Endodermal cell (in vitro differentiated cells): Measurements from ENCODE around the gene PSMB2. TPM values are rescaled to one million over a fixed set of nuclear protein-coding genes. Genes with fewer than 3 reads are reported as not detected.

Source experiments
- DNase-seq: peaks from one replicate; pipeline ENCODE4 v3.0.0-alpha.2; 2017
- H3K27ac ChIP-seq: 2 replicates; pipeline ENCODE4 v1.5.1; 2013; ENCODE audit warnings: mild to moderate bottlenecking, low read depth, low read length, moderate library complexity
- H3K27me3 ChIP-seq: 2 replicates; pipeline ENCODE4 v1.6.1; 2013; ENCODE audit warnings: mild to moderate bottlenecking, low read length, moderate library complexity; ENCODE audit not compliant: insufficient read depth, control insufficient read depth, poor library complexity, severe bottlenecking
- H3K36me3 ChIP-seq: 2 replicates; pipeline ENCODE4 v1.7.0; 2013; ENCODE audit warnings: mild to moderate bottlenecking, low read length, moderate library complexity; ENCODE audit not compliant: control insufficient read depth, insufficient read depth
- H3K4me1 ChIP-seq: one replicate; pipeline ENCODE4 v1.7.0; 2013; ENCODE audit warnings: low read length; ENCODE audit not compliant: control insufficient read depth, insufficient read depth
- H3K4me3 ChIP-seq: 2 replicates; pipeline ENCODE4 v1.5.1; 2013; ENCODE audit warnings: mild to moderate bottlenecking, low read length, moderate library complexity
- H3K9ac ChIP-seq: 2 replicates; pipeline ENCODE4 v1.6.1; 2013; ENCODE audit warnings: mild to moderate bottlenecking, low read length, moderate library complexity; ENCODE audit not compliant: poor library complexity, severe bottlenecking; ENCODE audit errors: extremely low read depth
- H3K9me3 ChIP-seq: 2 replicates; pipeline ENCODE4 v1.6.1; 2013; ENCODE audit warnings: mild to moderate bottlenecking, low read length, moderate library complexity; ENCODE audit not compliant: control insufficient read depth
- H3K27ac Mint-ChIP-seq: 2 replicates; pipeline ENCODE4 v1.8.0; 2020; ENCODE audit warnings: mixed read lengths
- H3K27me3 Mint-ChIP-seq: 2 replicates; pipeline ENCODE4 v1.8.0; 2021; ENCODE audit warnings: mild to moderate bottlenecking, mixed read lengths; ENCODE audit not compliant: insufficient read depth
- H3K36me3 Mint-ChIP-seq: 2 replicates; pipeline ENCODE4 v1.8.0; 2020; ENCODE audit warnings: low read depth, mixed read lengths
- H3K4me1 Mint-ChIP-seq: 2 replicates; pipeline ENCODE4 v1.8.0; 2020; ENCODE audit warnings: mixed read lengths
- H3K4me3 Mint-ChIP-seq: 2 replicates; pipeline ENCODE4 v1.8.0; 2020; ENCODE audit warnings: mild to moderate bottlenecking, moderate library complexity, mixed read lengths
- H3K9me3 Mint-ChIP-seq: 2 replicates; pipeline ENCODE4 v1.8.0; 2020; ENCODE audit warnings: mild to moderate bottlenecking, mixed read lengths
- CTCF ChIP-seq: fragments of 200-600 bp; sonication (generic); conservative IDR thresholded peaks from 2 replicates; pipeline ENCODE4 v1.5.0; 2021; ENCODE audit warnings: antibody characterized with exemption, mild to moderate bottlenecking
- WGBS, 2 experiments: methylation state at CpG; one replicate each; pipeline versions ENCODE4 v1.1.5 to v1.1.7; 2013; ENCODE audit warnings: missing lambda C conversion rate in 2 of 2, mixed read lengths in 1 of 2; ENCODE audit not compliant: insufficient coverage in 1 of 2, insufficient read length in 1 of 2; 5-methylcytosine and 5-hydroxymethylcytosine counted together
- total RNA-seq, 2 donors: library from RNA; stranded (reverse); fragmentation: NEBNext Ultra II Directional in 1 of 2; extraction: Animal tissue kit (Norgen Biotek cat#: 25700) in 1 of 2; gene quantifications; 2 replicates in 1 of 2; 3 replicates in 1 of 2; pipeline ENCODE4 v1.2.1, GENCODE V29; 2021

Gene PSMB2
- total RNA-seq, 2 donors from 2014 or later = 66.0 to 71.3 TPM

GRCh38 chr1:35575416-35575958, 65.8 kb downstream of the PSMB2 start:
- no peak overlapping the region for H3K4me3 Mint-ChIP-seq
- peaks cover 91% of the 10 kb centered on the region for H3K27me3 Mint-ChIP-seq
- H3K9me3 Mint-ChIP-seq = no peaks in the 10 kb centered on the region
- peaks cover 11% of the 10 kb centered on the region for H3K4me1 Mint-ChIP-seq
- H3K36me3 Mint-ChIP-seq = no peaks in the 10 kb centered on the region
- Histone ChIP-seq H3K27ac (no peak overlapping the region), H3K9ac (no peak overlapping the region), H3K4me3 (no peak overlapping the region), H3K9me3 (no peaks in the 10 kb centered on the region), H3K4me1 (no peaks in the 10 kb centered on the region), H3K27me3 (peaks cover 83% of the 10 kb centered on the region), H3K36me3 (no peaks in the 10 kb centered on the region)
- no peak overlapping the region for H3K27ac Mint-ChIP-seq
- 76 to 87% methylated on average over 4 to 5 of the region's 5 CpGs for WGBS, 2 experiments
- TF ChIP-seq CTCF = no peak
- DNase-seq = no peak

- TF ChIP-seq CTCF = no peak
- H3K27ac Mint-ChIP-seq = no peak overlapping the region
- H3K9me3 Mint-ChIP-seq = no peaks in the 10 kb centered on the region
- H3K4me3 Mint-ChIP-seq = no peak overlapping the region
- H3K27me3 ChIP-seq = peaks cover 90% of the 10 kb centered on the region
- no peaks in the 10 kb centered on the region for H3K36me3 ChIP-seq
- WGBS, 2 experiments = 77% methylated on average over 13 to 30 of the region's 30 CpGs
- H3K9ac ChIP-seq = no peak overlapping the region
- peak; percentile 73 for DNase-seq
- H3K4me3 ChIP-seq = no peak overlapping the region
- no peaks in the 10 kb centered on the region for H3K9me3 ChIP-seq
- H3K36me3 Mint-ChIP-seq = no peaks in the 10 kb centered on the region
- no peak overlapping the region for H3K27ac ChIP-seq
- H3K4me1 ChIP-seq = no peaks in the 10 kb centered on the region
- H3K27me3 Mint-ChIP-seq = peaks cover 93% of the 10 kb centered on the region
- peaks cover 11% of the 10 kb centered on the region for H3K4me1 Mint-ChIP-seq
These were observed 66.5 kb downstream of the PSMB2 start for GRCh38 chr1:35574655-35575415.

DNA sequence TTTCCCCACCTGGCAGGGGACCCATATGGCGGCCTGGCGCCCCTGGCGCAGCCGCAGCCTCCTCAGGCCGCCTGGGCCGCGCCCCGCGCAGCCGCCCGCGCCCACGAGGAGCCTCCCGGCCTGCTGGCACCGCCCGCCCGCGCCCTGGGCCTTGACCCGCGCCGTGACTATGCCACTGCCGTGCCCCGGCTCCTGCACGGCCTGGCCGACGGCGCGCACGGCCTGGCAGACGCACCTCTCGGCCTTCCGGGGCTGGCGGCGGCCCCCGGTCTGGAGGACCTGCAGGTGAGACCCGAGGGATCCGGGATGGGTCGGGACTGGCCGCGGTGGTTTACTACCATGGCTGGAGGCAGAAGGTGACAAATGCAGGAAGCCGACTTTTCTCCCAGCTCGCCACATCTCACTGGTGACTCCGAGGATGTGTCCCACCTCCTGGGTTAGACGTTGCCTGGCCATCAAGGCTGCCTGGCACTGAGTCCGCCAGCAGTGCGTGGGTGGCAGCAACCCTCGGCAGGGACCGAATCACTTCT, 67.1 kb downstream of the PSMB2 start:
- Mint-ChIP-seq H3K4me1 (peaks cover 11% of the 10 kb centered on the region), H3K9me3 (no peaks in the 10 kb centered on the region), H3K36me3 (no peaks in the 10 kb centered on the region), H3K4me3 (no peak overlapping the region), H3K27ac (no peak overlapping the region), H3K27me3 (peaks cover 96% of the 10 kb centered on the region)
- H3K36me3 ChIP-seq = no peaks in the 10 kb centered on the region
- H3K27ac ChIP-seq = no peak overlapping the region
- no peaks in the 10 kb centered on the region for H3K4me1 ChIP-seq
- no peak overlapping the region for H3K9ac ChIP-seq
- H3K4me3 ChIP-seq = no peak overlapping the region
- DNase-seq = peak; percentile 77
- H3K27me3 ChIP-seq = peaks cover 92% of the 10 kb centered on the region
- 50 to 79% methylated on average over 10 to 48 of the region's 48 CpGs for WGBS, 2 experiments
- no peak for TF ChIP-seq CTCF
- no peaks in the 10 kb centered on the region for H3K9me3 ChIP-seq
